Suppressor macrophage (primary cell): Measurements from ENCODE around the gene PGBD4.
A peak's percentile ranks its signal among the peaks of the same experiment; 100 is the strongest.
"Not testable (repeated sequence)": the region's sequence is repeated elsewhere in the genome, so short reads cannot be mapped to it uniquely, and the experiment has no call there.

Experiments used
- DNase-seq, 4 experiments: peaks; one replicate each; pipeline ENCODE4 v3.0.0-alpha.2; 2020 to 2022

The PGBD4 gene

DNA sequence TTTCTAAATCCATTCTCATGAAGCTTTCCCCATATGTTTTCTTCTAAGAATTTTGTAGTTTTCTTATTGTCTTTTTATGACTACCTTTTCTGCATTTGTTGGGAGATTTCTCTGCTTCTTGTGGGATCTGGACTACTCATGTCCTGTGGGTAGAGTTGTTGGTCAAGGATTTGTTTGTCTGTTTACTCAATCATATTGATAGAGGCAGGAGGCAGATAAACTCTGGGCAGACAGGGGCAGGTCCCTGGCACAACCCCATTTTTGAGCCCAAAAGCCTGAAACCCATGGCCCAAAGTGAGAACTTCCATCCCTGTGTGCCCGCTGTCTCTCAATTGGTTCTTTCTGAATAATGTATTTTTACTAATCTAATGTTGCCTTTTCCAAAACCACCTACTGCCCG lies 12.3 kb downstream of the PGBD4 start:
- DNase-seq = no peak

DNA sequence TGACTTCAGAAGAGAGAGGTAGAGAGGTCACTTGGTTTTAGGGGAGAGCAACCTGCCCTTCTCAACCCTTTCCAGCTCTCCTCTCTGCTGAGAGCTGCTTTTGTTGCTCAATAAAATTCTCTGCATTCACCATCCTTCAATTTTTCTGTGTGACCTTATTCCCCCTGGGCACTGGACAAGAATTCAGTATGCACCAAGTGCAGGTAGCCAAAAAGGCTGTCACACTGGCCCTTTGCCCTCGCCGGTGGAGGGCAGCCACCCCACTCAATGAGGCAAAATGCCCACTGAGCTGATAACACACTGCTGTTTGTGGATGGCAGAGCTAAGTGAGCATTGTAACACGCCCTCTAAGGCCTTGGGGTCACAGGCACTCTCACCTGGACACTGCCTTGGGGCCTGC lies 12.9 kb downstream of the PGBD4 start:
- no peak for DNase-seq

DNA sequence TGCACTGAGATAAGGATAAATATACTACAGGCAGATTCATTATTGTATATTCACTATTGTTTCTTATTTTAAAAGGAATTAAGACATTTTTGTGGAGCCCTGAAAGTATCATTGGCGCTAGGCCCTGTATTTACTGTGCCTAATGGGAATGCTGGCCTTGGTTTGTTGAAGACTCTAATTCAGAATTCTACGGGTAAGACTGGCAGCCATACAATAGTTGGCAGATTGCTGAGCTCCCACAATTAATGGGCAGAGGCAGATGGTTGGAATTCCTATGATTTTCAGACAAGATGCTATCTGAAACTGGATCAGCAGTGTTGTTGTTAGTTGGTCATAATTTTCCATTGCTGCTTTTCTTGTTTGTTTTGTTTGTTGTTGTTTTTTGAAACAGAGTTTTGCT lies 14.7 kb downstream of the PGBD4 start:
- no peak for DNase-seq

DNA sequence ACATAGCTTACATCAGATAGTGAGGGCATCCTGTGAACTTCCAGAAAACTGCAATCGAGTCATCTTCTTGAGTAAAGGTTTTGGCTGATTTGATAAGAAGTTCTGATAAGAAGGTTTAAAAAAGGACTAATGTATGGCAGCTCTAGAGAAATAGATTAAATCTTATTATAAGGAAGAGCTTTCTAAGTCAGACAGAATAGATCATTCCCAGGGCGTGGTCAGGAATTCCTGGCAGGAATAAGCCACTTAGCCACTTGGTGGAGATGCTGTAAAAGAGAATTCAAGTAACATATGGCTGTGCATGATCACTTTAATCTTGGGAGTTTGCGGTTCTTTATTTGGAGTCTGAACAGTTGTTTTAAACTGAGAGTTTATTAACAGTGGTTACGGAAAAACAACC lies 17.4 kb downstream of the PGBD4 start:
- no peak for DNase-seq

DNA sequence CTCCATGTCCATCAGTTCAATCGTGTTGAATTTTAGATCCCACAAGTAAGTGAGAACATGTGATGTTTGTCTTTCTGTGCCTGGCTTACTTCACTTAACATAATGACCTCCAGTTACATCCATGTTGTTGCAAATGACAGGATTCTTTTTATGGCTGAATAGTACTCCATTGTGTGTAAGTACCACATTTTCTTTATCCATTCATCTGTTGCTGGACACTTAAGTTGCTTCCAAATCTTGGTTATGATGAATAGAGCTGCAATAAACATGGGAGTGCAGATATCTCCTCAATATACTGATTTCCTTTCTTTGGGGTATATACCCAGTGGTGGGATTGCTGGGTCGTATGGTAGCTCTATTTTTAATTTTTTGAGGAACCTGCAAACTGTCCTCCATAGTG lies 18.5 kb downstream of the PGBD4 start:
- not testable (repeated sequence) for DNase-seq

GRCh38 chr15:34121786-34122185 lies 19.9 kb downstream of the PGBD4 start:
- DNase-seq = not testable (repeated sequence)

DNA sequence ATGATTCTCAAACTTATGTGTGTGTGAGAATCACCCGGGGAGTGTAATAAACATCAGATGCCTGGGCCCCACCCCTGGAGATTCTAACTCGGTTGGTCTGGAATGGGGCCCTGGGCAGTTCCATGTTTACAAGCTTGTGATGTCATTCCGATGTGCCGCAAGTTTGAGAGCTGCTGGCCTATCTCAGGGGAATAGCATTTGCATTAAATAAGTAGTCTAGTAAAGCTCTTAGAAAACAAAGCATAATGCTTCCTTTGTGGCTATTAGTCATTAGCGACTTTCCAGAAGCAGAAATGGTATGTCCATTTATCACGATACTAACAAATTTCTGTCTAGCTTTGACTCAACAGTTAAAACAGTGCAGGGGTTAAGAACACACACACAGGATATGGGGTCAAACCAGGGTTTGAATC lies 20.9 kb downstream of the PGBD4 start:
- DNase-seq = no peak

DNA sequence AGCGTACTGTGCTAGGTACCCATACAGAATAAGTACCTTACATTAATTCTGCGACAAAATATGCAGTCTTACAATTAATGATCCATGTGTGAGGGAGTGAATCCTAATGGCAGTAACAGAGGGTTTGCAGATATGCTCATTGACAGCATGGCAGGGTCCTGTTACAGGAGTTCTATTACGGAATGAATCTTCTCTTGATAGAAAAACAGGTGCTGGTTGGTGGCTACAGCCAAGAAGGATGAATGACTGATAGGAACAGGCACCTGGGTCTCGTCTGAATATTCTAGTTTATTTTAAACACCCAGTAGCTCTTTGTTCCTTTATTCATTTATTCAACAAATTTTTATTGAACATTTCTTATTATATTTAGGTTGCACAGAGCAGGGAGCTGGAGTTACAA lies 22.8 kb downstream of the PGBD4 start:
- DNase-seq = no peak

DNA sequence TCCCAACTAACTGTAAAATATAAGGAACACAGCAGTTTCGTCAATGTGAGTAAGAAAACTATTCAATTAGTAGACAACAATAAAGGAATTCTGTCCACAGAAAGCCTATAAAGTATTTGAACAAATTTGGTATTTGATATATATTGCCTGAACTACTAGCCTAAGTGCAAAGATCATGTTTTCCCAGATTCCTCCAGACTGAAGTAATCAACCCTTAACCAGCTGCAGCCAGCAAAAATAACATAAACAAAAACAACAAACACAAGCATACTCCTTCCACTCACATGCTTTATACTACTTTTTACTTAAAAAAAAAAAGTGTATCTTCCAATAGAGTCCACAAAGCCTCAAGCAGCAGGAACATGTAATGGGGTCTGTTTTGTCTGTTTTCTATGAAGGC lies 24.1 kb downstream of the PGBD4 start:
- DNase-seq = no peak

- no peak for DNase-seq
Observed at GRCh38 chr15:34126522-34126921, 24.6 kb downstream of the PGBD4 start.

- DNase-seq = no peak
Observed at GRCh38 chr15:34128898-34129297, 27.0 kb downstream of the PGBD4 start.

GRCh38 chr15:34132881-34133280 lies 31.0 kb downstream of the PGBD4 start:
- no peak for DNase-seq

GRCh38 chr15:34133511-34133910 lies 31.6 kb downstream of the PGBD4 start:
- DNase-seq = no peak

GRCh38 chr15:34147371-34148140 lies 45.7 kb downstream of the PGBD4 start:
- DNase-seq = no peak

- DNase-seq = peak; percentile 3 to 43 (median 22)
Observed at GRCh38 chr15:34154725-34155204, 52.9 kb downstream of the PGBD4 start.

DNA sequence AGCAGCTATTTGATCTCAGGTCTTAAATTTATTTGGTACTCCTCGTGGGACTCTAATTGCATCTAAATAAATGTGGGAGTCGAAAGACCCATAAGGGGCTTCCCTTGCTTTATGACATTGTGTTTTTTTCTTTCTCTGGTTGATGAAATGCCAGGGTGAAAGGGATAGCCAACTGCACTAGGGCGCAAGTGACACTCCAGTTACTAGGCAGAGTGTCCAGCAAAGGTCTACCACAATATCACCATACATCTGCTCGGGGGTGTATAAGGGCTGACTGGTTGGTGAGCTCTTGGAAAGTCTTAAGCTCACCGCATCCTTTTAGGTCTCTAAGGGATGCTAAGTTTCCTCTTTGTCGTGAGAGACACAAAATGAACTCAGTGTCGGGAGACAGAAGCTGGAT lies 54.0 kb downstream of the PGBD4 start:
- DNase-seq = no peak
